ENCODE data around the gene CEP152.

GRCh38 chr15:48695088-48695826 is 115.6 kb downstream of the CEP152 start:
- TF ChIP-seq POLR2A (IDR thresholded peaks at IDR 0.05; ENCODE audit: low read length) (no peak), GATA1 (IDR thresholded peaks at IDR 0.05; ENCODE audit: low read depth, low read length) (no peak)

All from erythroblast (primary cell).